ENCODE measurements around the gene RNF17.
"Not testable (repeated sequence)": the region's sequence is repeated elsewhere in the genome, so short reads cannot be mapped to it uniquely, and the experiment has no call there.

RNF17 gene

DNA sequence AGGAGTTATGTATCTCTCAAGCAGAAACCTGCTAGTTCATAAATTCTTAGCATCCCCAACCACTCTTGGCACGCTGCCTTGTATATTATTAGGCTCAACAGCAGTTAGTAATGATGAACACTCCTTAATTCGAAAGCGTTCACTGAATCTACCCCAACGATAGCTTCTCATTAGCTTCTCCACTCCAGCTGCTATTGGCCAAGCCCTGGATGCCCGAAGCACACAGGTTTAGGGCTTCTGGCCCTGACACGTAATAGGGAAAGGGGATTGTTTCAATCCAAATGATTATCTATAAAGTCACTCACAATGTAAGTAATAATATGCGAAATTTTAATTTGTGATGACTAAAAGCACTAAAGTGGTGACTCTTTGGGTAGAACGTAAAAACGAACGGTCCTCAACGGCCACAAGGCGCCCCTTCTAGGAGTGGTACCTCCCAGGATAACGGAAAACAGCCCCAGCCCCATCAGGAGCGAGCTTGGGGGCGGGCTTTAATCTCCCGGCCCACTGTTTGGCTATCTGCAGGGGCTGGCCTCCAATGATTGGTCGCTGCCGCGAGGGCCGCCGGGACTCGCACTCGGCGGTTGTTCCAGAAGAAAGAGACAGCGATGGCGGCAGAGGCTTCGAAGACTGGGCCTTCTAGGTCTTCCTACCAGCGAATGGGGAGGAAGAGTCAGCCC lies at the start of gene RNF17:
Gene RNF17, plus strand, starts transcription at position 574 of the 680 bp plus-strand sequence. Its CDS starts 35 bp downstream, at position 609.
- no peak for DNase-seq (ENCODE audit: low spot score)

DNA sequence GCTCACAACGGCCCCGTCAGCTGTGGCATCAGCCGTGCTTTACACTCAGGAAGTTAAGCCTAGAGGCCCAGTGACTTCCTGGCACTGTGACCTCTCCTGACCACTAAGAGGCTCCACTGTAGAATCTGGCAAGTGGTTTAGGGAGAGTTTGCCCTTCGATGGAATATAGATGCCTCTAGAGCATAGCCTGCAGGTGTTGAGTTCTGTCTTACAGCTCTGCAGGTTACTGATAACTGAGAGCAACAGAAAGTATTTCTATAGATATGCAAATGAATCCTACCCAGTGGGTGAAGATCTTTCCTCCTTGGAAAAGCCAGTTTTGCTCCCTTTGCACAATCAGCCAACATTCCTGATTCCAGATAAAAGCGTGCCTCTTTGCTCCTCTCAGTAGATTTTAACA lies 48.0 kb upstream of the RNF17 start:
- no peak for DNase-seq (ENCODE audit: low spot score)

DNA sequence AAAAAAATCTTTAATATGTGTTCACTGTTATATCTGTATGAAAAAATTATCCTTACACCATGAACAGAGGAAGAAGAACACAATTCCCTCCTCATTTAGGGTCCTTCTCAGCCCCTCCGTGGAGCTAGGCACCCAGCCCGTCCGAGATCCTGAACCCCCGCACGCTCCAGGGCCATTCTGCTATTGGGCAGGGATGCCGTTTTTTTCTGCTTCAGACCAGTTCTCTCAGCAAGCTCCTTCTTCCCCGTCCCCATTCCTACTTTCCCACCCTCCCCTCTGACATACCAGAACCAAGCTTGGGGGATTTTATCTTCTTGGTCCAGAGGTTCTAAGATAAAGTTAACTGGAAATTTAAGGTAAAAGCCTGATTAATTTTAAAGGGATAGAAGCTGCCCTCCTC lies 47.5 kb upstream of the RNF17 start:
- DNase-seq (ENCODE audit: low spot score): no peak

- no peak for DNase-seq (ENCODE audit: low spot score)
Measured at GRCh38 chr13:24717217-24717616, 46.8 kb upstream of the RNF17 start.

DNA sequence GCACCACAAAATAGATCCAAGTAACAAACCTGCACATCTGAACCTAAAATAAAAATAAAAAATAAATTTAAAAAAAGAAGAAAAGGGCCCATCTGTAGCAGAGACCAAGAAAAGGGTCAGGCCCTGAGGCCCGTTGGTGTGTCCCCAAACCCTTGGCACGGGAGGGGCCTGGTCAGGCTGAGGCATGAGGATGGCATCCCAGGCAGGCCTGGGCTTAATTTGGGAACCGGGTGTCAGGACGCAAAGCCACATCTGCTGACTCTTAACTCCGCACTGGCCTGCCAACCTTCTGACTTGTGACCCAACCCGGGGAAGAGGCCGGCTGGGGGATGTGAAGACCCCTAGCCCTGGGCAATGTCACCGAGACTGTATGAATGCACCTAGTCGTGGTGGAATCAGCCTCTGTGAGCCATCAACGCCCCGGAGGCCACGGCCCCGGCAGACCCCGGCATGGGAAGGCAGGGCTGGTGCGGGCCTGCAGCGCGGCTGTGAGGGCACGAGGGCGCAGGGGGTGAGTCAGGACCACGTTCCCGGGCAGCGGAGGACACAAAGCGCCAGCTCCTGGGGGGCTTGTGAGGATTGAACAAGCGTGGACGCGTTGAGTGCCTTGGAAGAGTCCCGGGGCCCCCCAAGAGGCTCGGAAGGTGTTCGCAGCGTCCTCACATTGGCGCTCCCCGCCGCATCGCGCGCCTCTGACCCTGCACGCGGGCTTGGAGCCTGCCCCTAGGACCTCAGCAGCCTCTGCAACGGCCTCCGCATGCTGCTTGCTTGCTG lies 45.6 kb upstream of the RNF17 start:
- no peak for DNase-seq (ENCODE audit: low spot score)

DNA sequence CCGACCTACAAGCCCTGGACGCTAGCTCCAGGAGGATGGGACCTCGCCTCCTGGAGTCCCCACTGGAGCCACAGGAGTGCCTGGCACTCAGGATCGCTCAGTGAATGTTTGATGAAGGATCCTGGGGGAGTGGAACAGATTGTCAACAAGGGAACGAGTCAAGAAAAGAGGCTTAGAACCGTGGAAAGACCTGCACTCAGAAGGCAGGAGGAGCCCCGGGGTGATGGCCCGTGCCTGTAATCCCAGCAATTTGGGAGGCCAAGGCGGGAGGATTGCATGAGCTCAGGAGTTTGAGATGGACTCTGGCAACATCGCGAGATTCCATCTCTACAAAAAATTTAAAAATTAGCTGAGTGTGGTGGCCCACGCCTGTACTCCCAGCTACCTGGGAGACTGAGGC lies 44.8 kb upstream of the RNF17 start:
- no peak for DNase-seq (ENCODE audit: low spot score)

DNA sequence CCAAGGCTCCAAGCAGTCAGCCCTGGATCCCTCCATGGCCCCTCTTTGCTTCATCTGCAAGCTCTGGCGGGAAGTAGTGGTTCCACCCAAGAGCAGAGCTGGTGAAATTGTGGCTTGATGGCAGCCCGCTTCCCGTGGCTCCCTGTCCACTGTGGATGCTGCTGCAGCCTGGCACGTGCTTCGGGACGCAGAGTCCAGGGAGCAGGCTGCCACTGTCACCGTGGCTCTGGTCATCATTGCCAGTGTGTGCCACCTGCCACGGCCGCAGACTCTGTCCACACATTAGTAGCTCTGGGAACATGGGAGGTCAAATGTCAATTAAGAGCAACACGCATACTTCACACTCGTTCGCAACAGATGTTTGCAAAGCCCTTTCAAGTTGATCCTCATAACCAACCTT lies 40.8 kb upstream of the RNF17 start:
- DNase-seq (ENCODE audit: low spot score): no peak

- no peak for DNase-seq (ENCODE audit: low spot score)
Measured at GRCh38 chr13:24724714-24725113, 39.3 kb upstream of the RNF17 start.

- no peak for DNase-seq (ENCODE audit: low spot score)
Measured at GRCh38 chr13:24725379-24725778, 38.6 kb upstream of the RNF17 start.

DNA sequence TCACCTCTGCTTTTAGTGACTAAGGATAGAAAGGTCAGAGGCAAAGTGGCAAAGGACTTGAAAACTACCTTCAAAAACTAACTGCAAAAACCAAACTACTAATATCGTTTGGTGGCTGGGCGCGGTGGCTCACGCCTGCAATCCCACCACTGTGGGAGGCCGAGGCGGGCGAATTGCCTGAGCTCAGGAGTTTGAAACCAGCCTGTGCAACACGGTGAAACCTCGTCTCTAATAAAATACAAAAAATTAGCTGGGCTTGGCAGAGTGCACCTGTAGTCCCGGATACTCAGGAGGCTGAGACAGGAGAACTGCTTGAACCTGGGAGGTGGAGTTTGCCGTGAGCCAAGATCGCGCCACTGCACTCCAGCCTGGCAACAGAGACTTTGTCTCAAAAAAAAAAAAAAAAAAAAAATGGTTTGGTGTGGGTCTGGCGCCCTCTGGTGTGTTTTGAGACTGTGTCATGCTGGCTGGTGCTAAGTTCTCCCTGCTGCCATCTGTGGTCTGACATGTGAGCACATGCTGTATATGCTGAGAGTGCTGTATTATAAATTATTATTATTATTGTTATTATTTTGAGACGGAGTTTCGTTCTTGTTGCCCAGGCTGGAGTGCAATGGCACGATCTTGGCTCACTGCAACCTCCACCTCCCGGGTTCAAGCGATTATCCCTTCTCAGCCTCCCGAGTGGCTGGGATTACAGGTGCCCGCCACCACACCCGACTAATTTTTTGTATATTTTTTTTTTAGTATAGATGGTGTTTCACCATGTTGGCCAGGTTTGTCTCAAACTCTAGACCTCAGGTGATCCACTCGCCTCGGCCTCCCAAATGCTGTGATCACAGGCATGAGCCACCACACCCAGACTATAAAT lies 36.0 kb upstream of the RNF17 start:
- peak; percentile 71 for DNase-seq (ENCODE audit: low spot score)

- DNase-seq (ENCODE audit: low spot score): not testable (repeated sequence)
Measured at GRCh38 chr13:24730873-24731567, 32.9 kb upstream of the RNF17 start.

DNA sequence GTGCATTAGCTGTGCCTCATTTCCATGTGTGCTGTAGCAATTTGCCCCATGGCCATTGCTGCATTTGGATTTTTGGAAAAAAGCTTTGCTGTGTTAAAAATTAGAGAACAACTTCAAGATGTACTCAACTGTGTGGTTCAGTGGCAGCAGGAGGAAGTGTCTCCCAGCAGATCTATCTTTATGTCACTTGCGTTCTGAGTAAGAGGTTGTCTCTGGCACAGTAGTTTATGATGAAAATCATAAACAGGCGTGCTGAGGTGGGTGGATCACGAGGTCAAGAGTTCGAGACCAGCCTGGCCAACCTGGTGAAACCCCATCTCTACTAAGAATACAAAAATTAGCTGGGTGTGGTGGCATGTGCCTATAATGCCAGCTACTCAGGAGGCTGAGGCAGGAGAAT lies 29.0 kb upstream of the RNF17 start:
- DNase-seq (ENCODE audit: low spot score): no peak

- no peak for DNase-seq (ENCODE audit: low spot score)
Measured at GRCh38 chr13:24737042-24737441, 26.9 kb upstream of the RNF17 start.

- no peak for DNase-seq (ENCODE audit: low spot score)
Measured at GRCh38 chr13:24738366-24738847, 25.6 kb upstream of the RNF17 start.

DNA sequence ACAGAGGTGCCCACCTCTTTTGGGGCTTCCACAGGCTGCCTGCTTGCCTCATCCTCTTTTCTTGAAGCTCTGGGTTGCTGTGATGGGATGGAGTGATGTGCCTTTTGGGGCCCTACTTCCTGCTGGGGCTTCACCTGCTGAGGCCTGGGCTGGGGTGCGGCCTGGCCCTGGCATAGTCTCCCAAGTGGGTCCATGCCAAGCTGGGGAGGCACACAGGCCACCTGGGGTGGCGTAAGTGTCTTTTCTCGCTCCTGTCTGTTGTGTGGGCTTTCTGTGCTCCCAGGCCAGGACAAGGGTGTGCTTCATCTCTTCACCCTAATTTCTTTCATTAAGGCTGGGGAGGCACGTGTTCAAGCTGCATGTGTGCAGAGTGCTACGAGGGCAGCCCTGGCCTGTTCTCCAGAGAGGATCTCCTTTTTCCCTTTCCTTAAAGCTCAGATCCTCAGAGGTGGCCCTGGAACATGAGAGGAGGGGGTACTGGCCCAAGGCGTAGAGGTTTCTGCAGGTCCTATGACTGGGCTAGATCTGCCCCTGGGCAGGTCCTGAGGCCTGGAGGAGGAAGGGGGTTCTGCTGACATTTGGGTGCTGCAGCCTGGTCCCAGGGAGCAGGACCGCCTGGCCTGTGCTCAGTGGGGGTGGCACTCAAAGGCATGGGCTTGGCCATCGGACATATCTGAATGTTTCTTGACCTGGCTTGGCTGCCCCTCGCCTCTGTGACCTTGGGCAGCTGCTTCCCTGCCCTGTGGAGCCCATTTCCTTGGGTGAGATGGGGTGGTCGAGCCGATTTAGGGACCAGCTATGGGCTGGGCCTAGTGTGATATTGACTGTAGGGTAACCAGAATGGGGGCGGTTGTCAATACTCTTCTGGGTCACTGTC lies 23.7 kb upstream of the RNF17 start:
- DNase-seq (ENCODE audit: low spot score): no peak

DNA sequence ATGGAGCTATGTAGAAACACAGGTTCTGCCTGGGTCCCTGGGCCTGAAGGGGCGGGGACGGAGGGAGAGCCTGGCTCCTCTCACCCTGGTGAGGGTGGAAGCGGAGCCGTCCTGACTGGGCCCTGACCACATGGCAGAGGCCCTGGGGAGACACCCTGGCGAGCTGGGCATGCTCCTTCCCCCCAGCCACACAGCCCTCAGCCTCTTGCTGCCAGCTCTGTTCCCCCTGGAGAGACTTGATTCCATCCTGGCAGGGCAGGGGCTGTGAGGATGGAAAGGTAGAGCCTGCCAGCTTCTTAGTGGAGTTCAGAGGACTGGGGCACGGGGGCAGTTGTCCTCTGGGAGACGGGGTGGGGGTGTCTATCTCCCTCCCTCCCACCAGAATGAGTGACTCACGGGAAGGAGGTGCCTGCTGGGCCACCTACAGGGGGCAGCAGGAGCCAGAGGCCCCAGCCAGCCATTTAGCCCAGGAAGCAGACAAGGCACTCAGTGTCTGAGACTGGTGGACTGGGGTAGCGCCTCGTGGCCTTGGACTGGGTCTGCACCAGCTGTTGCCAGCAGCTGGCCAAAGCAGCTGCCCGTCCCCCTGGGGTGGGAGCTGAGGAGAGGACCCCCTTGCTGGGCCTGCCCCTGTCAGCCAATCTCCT lies 22.8 kb upstream of the RNF17 start:
- no peak for DNase-seq (ENCODE audit: low spot score)

GRCh38 chr13:24741791-24742190 lies 22.2 kb upstream of the RNF17 start:
- DNase-seq (ENCODE audit: low spot score): no peak

DNA sequence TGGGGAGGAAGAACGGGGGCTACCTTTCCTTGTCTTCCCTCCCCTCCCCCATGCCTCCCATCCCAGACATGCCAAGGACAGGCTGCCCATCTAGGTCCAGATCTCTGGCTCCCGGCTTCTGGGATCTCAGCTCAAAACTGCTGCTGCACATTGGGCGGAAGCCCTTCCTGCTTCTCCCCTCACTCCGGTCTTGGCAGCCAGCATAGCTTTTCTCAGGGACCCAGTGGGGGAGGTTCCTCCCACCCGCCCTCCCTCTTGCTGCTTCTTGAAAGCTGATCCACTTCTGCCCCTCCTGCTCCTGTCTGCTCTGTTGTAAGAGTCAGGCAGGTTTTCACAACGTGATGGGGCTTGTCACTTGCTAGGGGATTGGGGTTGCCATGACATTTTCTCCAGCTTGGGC lies 21.7 kb upstream of the RNF17 start:
- DNase-seq (ENCODE audit: low spot score): no peak

GRCh38 chr13:24742977-24743376 lies 21.0 kb upstream of the RNF17 start:
- no peak for DNase-seq (ENCODE audit: low spot score)

DNA sequence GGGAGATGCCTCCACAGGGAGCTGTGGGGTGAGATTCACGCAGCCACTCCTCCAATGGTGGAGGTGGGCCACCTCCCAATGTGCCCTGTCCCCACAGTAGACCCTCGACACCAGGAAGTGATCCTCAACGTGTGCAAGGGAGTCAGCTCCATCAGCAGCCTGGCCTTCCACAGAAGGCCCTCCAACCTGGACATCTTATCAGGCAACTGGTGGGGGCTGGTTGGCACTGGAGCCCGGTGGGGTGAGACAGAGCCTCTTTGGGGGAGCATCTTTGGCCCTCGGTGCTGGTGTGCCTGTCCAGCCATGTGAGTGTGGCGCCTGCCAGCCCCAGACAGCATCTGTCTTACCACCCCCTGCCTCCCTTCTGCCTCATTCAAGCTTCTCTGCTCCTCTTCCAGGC lies 19.7 kb upstream of the RNF17 start:
- no peak for DNase-seq (ENCODE audit: low spot score)

DNA sequence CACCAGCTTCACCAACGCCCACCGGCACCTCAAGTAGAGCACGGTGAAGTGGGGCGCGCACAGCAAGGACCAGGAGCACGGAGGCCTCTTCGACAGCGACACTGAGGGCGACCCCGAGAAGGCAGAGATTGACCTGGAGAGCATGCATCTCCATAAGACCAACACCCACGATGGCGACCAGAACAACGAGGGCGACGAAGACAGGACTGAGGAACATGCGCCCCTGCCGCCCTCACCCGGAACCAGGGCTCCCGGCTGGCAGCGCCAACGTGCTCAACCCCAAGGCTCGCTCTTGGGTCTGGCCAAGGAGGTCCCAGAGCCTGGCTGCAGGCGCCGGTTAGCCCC lies 18.5 kb upstream of the RNF17 start:
- DNase-seq (ENCODE audit: low spot score): no peak

Data from putamen (tissue), 1 donor.